SJCRH30 (cell line): ENCODE results near the gene ATP11A. TPM values are rescaled to one million over a fixed set of nuclear protein-coding genes. Genes with fewer than 3 reads are reported as not detected.

ENCODE experiments used
- DNase-seq, 2 experiments: peaks; one replicate each; pipeline ENCODE4 v3.0.0-alpha.2; 2015 to 2020
- H3K27ac ChIP-seq: fragments of 250-450 bp; sonication (Bioruptor Pico); 2 replicates; pipeline ENCODE4 v1.5.1; 2020; ENCODE audit warnings: mild to moderate bottlenecking, moderate library complexity
- H3K27me3 ChIP-seq: fragments of 250-450 bp; sonication (Bioruptor Pico); 2 replicates; pipeline ENCODE4 v1.5.1; 2020; ENCODE audit warnings: mild to moderate bottlenecking, moderate library complexity
- H3K36me3 ChIP-seq: fragments of 250-450 bp; sonication (Bioruptor Pico); 2 replicates; pipeline ENCODE4 v1.5.1; 2020; ENCODE audit warnings: mild to moderate bottlenecking, moderate library complexity
- H3K4me1 ChIP-seq: fragments of 250-450 bp; sonication (Bioruptor Pico); 2 replicates; pipeline ENCODE4 v1.5.1; 2020; ENCODE audit warnings: mild to moderate bottlenecking, moderate library complexity
- H3K4me3 ChIP-seq: fragments of 250-450 bp; sonication (Bioruptor Pico); 2 replicates; pipeline ENCODE4 v1.5.1; 2020; ENCODE audit warnings: mild to moderate bottlenecking, moderate library complexity
- H3K9me3 ChIP-seq: fragments of 250-450 bp; sonication (Bioruptor Pico); replicated peaks from 2 replicates; pipeline ENCODE4 v1.5.1; 2020; ENCODE audit warnings: mild to moderate bottlenecking, moderate library complexity
- total RNA-seq: library from RNA; depleted of rRNA; stranded (reverse); fragments of >200 nt; shearing (Covaris generic); gene quantifications from 2 replicates; pipeline ENCODE4 v1.2.3, GENCODE V29; 2014

ATP11A gene
- total RNA-seq, 1 experiment from 2014 or later: 14.2 TPM

GRCh38 chr13:112900226-112900600, 210.4 kb downstream of the ATP11A start:
- no peak overlapping the region for H3K27ac ChIP-seq
- peaks cover 16% of the 10 kb centered on the region; the same call in 1 of the 2 replicates for H3K27me3 ChIP-seq
- peaks cover 2% of the 10 kb centered on the region; the same call in 1 of the 2 replicates for H3K4me1 ChIP-seq
- no peak overlapping the region for H3K4me3 ChIP-seq
- no peaks in the 10 kb centered on the region for H3K36me3 ChIP-seq
- H3K9me3 ChIP-seq: no peaks in the 10 kb centered on the region
- DNase-seq: no peak

- Histone ChIP-seq H3K36me3 (no peaks in the 10 kb centered on the region), H3K27me3 (peaks cover 15% of the 10 kb centered on the region; the same call in 1 of the 2 replicates), H3K4me1 (no peaks in the 10 kb centered on the region), H3K9me3 (no peaks in the 10 kb centered on the region), H3K27ac (no peak overlapping the region), H3K4me3 (no peak overlapping the region)
- no peak for DNase-seq
Measured at GRCh38 chr13:112900691-112901091, 210.9 kb downstream of the ATP11A start.

- no peak overlapping the region for H3K4me3 ChIP-seq
- H3K36me3 ChIP-seq: no peaks in the 10 kb centered on the region
- no peaks in the 10 kb centered on the region for H3K9me3 ChIP-seq
- peaks cover 15% of the 10 kb centered on the region; the same call in 1 of the 2 replicates for H3K27me3 ChIP-seq
- no peak for DNase-seq
- no peaks in the 10 kb centered on the region for H3K4me1 ChIP-seq
- H3K27ac ChIP-seq: no peak overlapping the region
Measured at GRCh38 chr13:112902101-112902651, 212.3 kb downstream of the ATP11A start.

GRCh38 chr13:112902669-112903068, 212.8 kb downstream of the ATP11A start:
- Histone ChIP-seq H3K9me3 (no peaks in the 10 kb centered on the region), H3K4me3 (no peak overlapping the region), H3K27ac (no peak overlapping the region), H3K36me3 (no peaks in the 10 kb centered on the region), H3K4me1 (no peaks in the 10 kb centered on the region), H3K27me3 (peaks cover 15% of the 10 kb centered on the region; the same call in 1 of the 2 replicates)
- DNase-seq: no peak

- Histone ChIP-seq H3K4me3 (no peak overlapping the region), H3K36me3 (no peaks in the 10 kb centered on the region), H3K27ac (no peak overlapping the region), H3K9me3 (no peaks in the 10 kb centered on the region), H3K4me1 (no peaks in the 10 kb centered on the region), H3K27me3 (peaks cover 15% of the 10 kb centered on the region; the same call in 1 of the 2 replicates)
- no peak for DNase-seq
Measured at GRCh38 chr13:112903071-112903577, 213.3 kb downstream of the ATP11A start.

- no peak overlapping the region for H3K4me3 ChIP-seq
- H3K27me3 ChIP-seq: peaks cover 15% of the 10 kb centered on the region; the same call in 1 of the 2 replicates
- no peaks in the 10 kb centered on the region for H3K4me1 ChIP-seq
- no peaks in the 10 kb centered on the region for H3K36me3 ChIP-seq
- no peak for DNase-seq
- H3K9me3 ChIP-seq: no peaks in the 10 kb centered on the region
- no peak overlapping the region for H3K27ac ChIP-seq
Measured at GRCh38 chr13:112903606-112904195, 213.9 kb downstream of the ATP11A start.

- Histone ChIP-seq H3K27me3 (peaks cover 14% of the 10 kb centered on the region; the same call in 1 of the 2 replicates), H3K4me1 (no peaks in the 10 kb centered on the region), H3K27ac (no peak overlapping the region), H3K36me3 (no peaks in the 10 kb centered on the region), H3K4me3 (no peak overlapping the region), H3K9me3 (no peaks in the 10 kb centered on the region)
- no peak for DNase-seq
Measured at GRCh38 chr13:112904436-112904960, 214.7 kb downstream of the ATP11A start.

- no peaks in the 10 kb centered on the region for H3K36me3 ChIP-seq
- no peaks in the 10 kb centered on the region for H3K9me3 ChIP-seq
- peaks cover 14% of the 10 kb centered on the region; the same call in 1 of the 2 replicates for H3K27me3 ChIP-seq
- H3K4me1 ChIP-seq: no peaks in the 10 kb centered on the region
- no peak overlapping the region for H3K4me3 ChIP-seq
- DNase-seq: no peak
- no peak overlapping the region for H3K27ac ChIP-seq
Measured at GRCh38 chr13:112905086-112905485, 215.2 kb downstream of the ATP11A start.

GRCh38 chr13:112905619-112905989, 215.8 kb downstream of the ATP11A start:
- Histone ChIP-seq H3K27me3 (peaks cover 14% of the 10 kb centered on the region), H3K4me1 (no peaks in the 10 kb centered on the region), H3K4me3 (no peak overlapping the region), H3K27ac (no peak overlapping the region), H3K9me3 (no peaks in the 10 kb centered on the region), H3K36me3 (no peaks in the 10 kb centered on the region)
- DNase-seq: no peak

- no peak for DNase-seq
- H3K36me3 ChIP-seq: no peaks in the 10 kb centered on the region
- no peak overlapping the region for H3K27ac ChIP-seq
- H3K9me3 ChIP-seq: no peaks in the 10 kb centered on the region
- peaks cover 9% of the 10 kb centered on the region for H3K27me3 ChIP-seq
- H3K4me1 ChIP-seq: no peaks in the 10 kb centered on the region
- no peak overlapping the region for H3K4me3 ChIP-seq
Measured at GRCh38 chr13:112905990-112906641, 216.3 kb downstream of the ATP11A start.

- DNase-seq: no peak
- Histone ChIP-seq H3K36me3 (no peaks in the 10 kb centered on the region), H3K9me3 (no peaks in the 10 kb centered on the region), H3K4me1 (no peaks in the 10 kb centered on the region), H3K27ac (no peak overlapping the region), H3K27me3 (peaks cover 4% of the 10 kb centered on the region), H3K4me3 (no peak overlapping the region)
Measured at GRCh38 chr13:112907286-112907685, 217.4 kb downstream of the ATP11A start.

GRCh38 chr13:112907871-112908331, 218.1 kb downstream of the ATP11A start:
- H3K4me1 ChIP-seq: no peaks in the 10 kb centered on the region
- no peaks in the 10 kb centered on the region for H3K9me3 ChIP-seq
- DNase-seq: no peak
- H3K4me3 ChIP-seq: no peak overlapping the region
- H3K36me3 ChIP-seq: no peaks in the 10 kb centered on the region
- H3K27ac ChIP-seq: no peak overlapping the region
- H3K27me3 ChIP-seq: peaks cover 4% of the 10 kb centered on the region

- no peak overlapping the region for H3K4me3 ChIP-seq
- H3K27me3 ChIP-seq: peaks cover 4% of the 10 kb centered on the region
- H3K27ac ChIP-seq: no peak overlapping the region
- DNase-seq: no peak
- H3K36me3 ChIP-seq: no peaks in the 10 kb centered on the region
- H3K4me1 ChIP-seq: no peaks in the 10 kb centered on the region
- no peaks in the 10 kb centered on the region for H3K9me3 ChIP-seq
Measured at GRCh38 chr13:112908342-112908741, 218.5 kb downstream of the ATP11A start.

GRCh38 chr13:112910016-112910415, 220.2 kb downstream of the ATP11A start:
- Histone ChIP-seq H3K27me3 (peaks cover 4% of the 10 kb centered on the region), H3K9me3 (no peaks in the 10 kb centered on the region), H3K4me1 (no peaks in the 10 kb centered on the region), H3K27ac (no peak overlapping the region), H3K36me3 (no peaks in the 10 kb centered on the region), H3K4me3 (no peak overlapping the region)
- DNase-seq: no peak

- H3K4me3 ChIP-seq: no peak overlapping the region
- no peaks in the 10 kb centered on the region for H3K4me1 ChIP-seq
- H3K27me3 ChIP-seq: peaks cover 4% of the 10 kb centered on the region
- H3K36me3 ChIP-seq: no peaks in the 10 kb centered on the region
- no peaks in the 10 kb centered on the region for H3K9me3 ChIP-seq
- no peak for DNase-seq
- no peak overlapping the region for H3K27ac ChIP-seq
Measured at GRCh38 chr13:112910616-112911280, 220.9 kb downstream of the ATP11A start.
